Keratinocyte (primary cell): ENCODE measurements around the gene EIF3F. TPM values are rescaled to one million over a fixed set of nuclear protein-coding genes. Genes with fewer than 3 reads are reported as not detected.

Source experiments
- DNase-seq: peaks from one replicate; pipeline ENCODE4 v3.0.0-alpha.2; 2011; ENCODE audit warnings: low read depth, missing footprints, low spot score
- FAIRE-seq: peaks from 2 replicates; lab custom pipeline; 2011; peaks lifted over from hg19 to GRCh38; lab: Jason Lieb, UNC
- H2AFZ ChIP-seq: 2 replicates; pipeline ENCODE4 v1.6.0; 2012; ENCODE audit warnings: low read length, control low read depth, inconsistent platforms; ENCODE audit not compliant: control insufficient read depth
- H3K27ac ChIP-seq: 2 replicates; pipeline ENCODE4 v1.5.1; 2011; ENCODE audit warnings: low read length; ENCODE audit not compliant: control insufficient read depth, insufficient read depth
- H3K27me3 ChIP-seq: 3 replicates; pipeline ENCODE4 v1.6.0; 2011; ENCODE audit warnings: low read length; ENCODE audit not compliant: control insufficient read depth, insufficient read depth; ENCODE audit errors: extremely low read depth
- H3K36me3 ChIP-seq, 2 experiments: 2 replicates in 1 of 2; 3 replicates in 1 of 2; pipeline ENCODE4 v1.5.1; 2011; ENCODE audit warnings: low read length in 2 of 2, mild to moderate bottlenecking in 1 of 2; ENCODE audit not compliant: control insufficient read depth in 2 of 2, insufficient read depth in 2 of 2; ENCODE audit errors: extremely low read depth in 1 of 2
- H3K4me1 ChIP-seq: 3 replicates; pipeline ENCODE4 v1.5.1; 2011; ENCODE audit warnings: low read length; ENCODE audit not compliant: control insufficient read depth, insufficient read depth; ENCODE audit errors: extremely low read depth
- H3K4me2 ChIP-seq: 3 replicates; pipeline ENCODE4 v1.6.0; 2011; ENCODE audit warnings: low read depth, low read length; ENCODE audit not compliant: control insufficient read depth, insufficient read depth; ENCODE audit errors: extremely low read depth
- H3K4me3 ChIP-seq, 3 experiments: fragments of 200-600 bp in 1 of 3; sonication (generic) in 1 of 3; 2 replicates in 2 of 3; 3 replicates in 1 of 3; pipeline ENCODE4 v1.5.1; 2011 to 2016; ENCODE audit warnings: low read length in 3 of 3, mild to moderate bottlenecking in 3 of 3, control low read depth in 2 of 3, inconsistent platforms in 1 of 3, low read depth in 1 of 3, mixed read lengths in 1 of 3, mixed run types in 1 of 3, moderate library complexity in 1 of 3; ENCODE audit not compliant: control insufficient read depth in 2 of 3, insufficient read depth in 2 of 3; ENCODE audit errors: extremely low read depth in 1 of 3
- H3K79me2 ChIP-seq: 2 replicates; pipeline ENCODE4 v1.6.0; 2012; ENCODE audit warnings: low read length; ENCODE audit not compliant: control insufficient read depth, insufficient read depth
- H3K9ac ChIP-seq: 3 replicates; pipeline ENCODE4 v1.6.0; 2011; ENCODE audit warnings: low read length; ENCODE audit not compliant: control insufficient read depth, insufficient read depth; ENCODE audit errors: extremely low read depth
- H3K9me1 ChIP-seq: 3 replicates; pipeline ENCODE4 v1.6.0; 2011; ENCODE audit warnings: low read length; ENCODE audit not compliant: control insufficient read depth, insufficient read depth; ENCODE audit errors: extremely low read depth
- H3K9me3 ChIP-seq: 2 replicates; pipeline ENCODE4 v1.5.1; 2012; ENCODE audit warnings: low read depth, low read length; ENCODE audit not compliant: control insufficient read depth
- H4K20me1 ChIP-seq: 3 replicates; pipeline ENCODE4 v1.6.0; 2011; ENCODE audit warnings: low read length; ENCODE audit not compliant: control insufficient read depth, insufficient read depth; ENCODE audit errors: extremely low read depth
- EZH2 ChIP-seq: IDR thresholded peaks from one replicate; pipeline ENCODE4 v1.6.1; 2012; ENCODE audit warnings: inconsistent platforms, mild to moderate bottlenecking, low read length, moderate library complexity
- dilution Hi-C: fragments of 300-500 bp; cut with MboI; formaldehyde crosslinking; loops from one replicate; pipeline ENCODE4 v1.7.0; 2020; ENCODE audit warnings: low sequenced_read_pairs; ENCODE audit not compliant: extremely low pct_ligation_motif_present
- polyA plus RNA-seq, 5 experiments: library from polyadenylated mRNA; depleted of rRNA in 3 of 5; stranded (reverse) in 3 of 5; stranded (forward) in 1 of 5; unstranded in 1 of 5; fragments of >200 nt; gene quantifications; 1 replicate in 1 of 5; 2 replicates in 3 of 5; 3 replicates in 1 of 5; pipeline versions ENCODE4 v1.2.1 to v1.2.3, GENCODE V29; 2011 to 2012; ENCODE audit warnings: missing spikeins in 2 of 5, low read depth in 1 of 5, low replicate concordance in 1 of 5
- TF ChIP-seq, protein P1 (sequence below), 3 experiments: IDR thresholded peaks in 1 of 3; conservative IDR thresholded peaks in 1 of 3; optimal IDR thresholded peaks in 1 of 3; 2 replicates in 2 of 3; 3 replicates in 1 of 3; pipeline versions ENCODE3 to v1.5.1; 2011; ENCODE audit warnings: low read length in 3 of 3, mild to moderate bottlenecking in 3 of 3, moderate library complexity in 2 of 3, control low read depth in 1 of 3, inconsistent platforms in 1 of 3; ENCODE audit not compliant: insufficient read depth in 2 of 3; ENCODE audit errors: extremely low read depth in 1 of 3

Gene EIF3F
- polyA plus RNA-seq, 1 donor (not counting 4 experiments of a cell fraction or from before 2014, with no cell fraction given): 158 TPM

DNA sequence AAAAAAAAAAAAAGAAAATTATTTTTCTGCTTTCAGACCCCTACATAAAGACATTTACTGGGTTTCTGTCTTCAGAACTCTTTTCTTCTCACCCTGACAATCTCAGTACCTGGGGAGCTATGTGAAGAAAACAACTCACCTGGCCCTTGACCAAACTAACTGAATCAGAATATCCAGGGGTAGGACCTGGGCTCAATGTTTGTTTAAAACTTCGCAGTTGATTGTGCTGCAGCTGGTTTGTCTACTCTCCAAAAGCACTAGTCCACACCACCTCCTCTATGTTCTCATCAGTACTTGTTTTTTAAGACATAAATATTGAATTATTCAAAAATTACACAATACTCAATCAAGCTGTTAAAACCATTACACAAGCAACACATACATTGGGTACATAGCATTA is 34.8 kb downstream of the EIF3F start:
- no peaks in the 10 kb centered on the region for H3K9me3 ChIP-seq
- no peak overlapping the region for H3K4me3 ChIP-seq
- FAIRE-seq (no peak), DNase-seq (no peak)
- H3K36me3 ChIP-seq: no peaks in the 10 kb centered on the region
- no peaks in the 10 kb centered on the region for H3K79me2 ChIP-seq
- TF ChIP-seq EZH2: no peak
- TF ChIP-seq, protein P1, sequence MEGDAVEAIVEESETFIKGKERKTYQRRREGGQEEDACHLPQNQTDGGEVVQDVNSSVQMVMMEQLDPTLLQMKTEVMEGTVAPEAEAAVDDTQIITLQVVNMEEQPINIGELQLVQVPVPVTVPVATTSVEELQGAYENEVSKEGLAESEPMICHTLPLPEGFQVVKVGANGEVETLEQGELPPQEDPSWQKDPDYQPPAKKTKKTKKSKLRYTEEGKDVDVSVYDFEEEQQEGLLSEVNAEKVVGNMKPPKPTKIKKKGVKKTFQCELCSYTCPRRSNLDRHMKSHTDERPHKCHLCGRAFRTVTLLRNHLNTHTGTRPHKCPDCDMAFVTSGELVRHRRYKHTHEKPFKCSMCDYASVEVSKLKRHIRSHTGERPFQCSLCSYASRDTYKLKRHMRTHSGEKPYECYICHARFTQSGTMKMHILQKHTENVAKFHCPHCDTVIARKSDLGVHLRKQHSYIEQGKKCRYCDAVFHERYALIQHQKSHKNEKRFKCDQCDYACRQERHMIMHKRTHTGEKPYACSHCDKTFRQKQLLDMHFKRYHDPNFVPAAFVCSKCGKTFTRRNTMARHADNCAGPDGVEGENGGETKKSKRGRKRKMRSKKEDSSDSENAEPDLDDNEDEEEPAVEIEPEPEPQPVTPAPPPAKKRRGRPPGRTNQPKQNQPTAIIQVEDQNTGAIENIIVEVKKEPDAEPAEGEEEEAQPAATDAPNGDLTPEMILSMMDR (optimal IDR thresholded peaks at IDR 0.05 in 1 of 3, IDR thresholded peaks at IDR 0.05 in 1 of 3, conservative IDR thresholded peaks at IDR 0.05 in 1 of 3; ENCODE audit: extremely low read depth in 1 of 3, insufficient read depth in 2 of 3, low read length in 3 of 3): no peak
- H3K27ac ChIP-seq: no peak overlapping the region
- H4K20me1 ChIP-seq: no peaks in the 10 kb centered on the region
- H3K4me2 ChIP-seq: no peak overlapping the region
- H3K27me3 ChIP-seq: peaks cover 36% of the 10 kb centered on the region
- dilution Hi-C loops: no loop called here
- no peak overlapping the region for H3K9ac ChIP-seq
- H3K9me1 ChIP-seq: no peaks in the 10 kb centered on the region
- peaks cover 2% of the 10 kb centered on the region for H3K4me1 ChIP-seq
- no peak overlapping the region for H2AFZ ChIP-seq

DNA sequence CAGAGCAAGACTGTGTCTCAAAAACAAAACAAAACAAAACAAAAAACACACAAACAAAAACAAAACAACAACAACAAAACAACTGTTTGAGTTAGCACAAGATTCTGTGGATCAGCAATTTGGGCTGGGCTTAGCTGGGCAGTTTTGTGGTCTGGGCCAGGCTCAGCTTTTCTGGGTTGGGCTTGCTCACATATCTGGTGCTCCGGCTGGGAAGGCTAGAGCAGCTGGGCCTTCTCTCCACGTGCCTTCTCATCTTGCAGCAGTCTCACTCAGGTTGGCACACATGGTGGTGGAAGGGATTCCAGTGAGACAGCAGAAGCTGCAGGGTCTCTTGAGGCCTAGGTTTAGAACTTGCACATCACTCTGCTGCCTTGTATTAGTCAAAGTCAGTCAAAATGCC is 35.7 kb downstream of the EIF3F start:
- no peak overlapping the region for H3K9ac ChIP-seq
- FAIRE-seq (no peak), DNase-seq (no peak)
- no peak overlapping the region for H2AFZ ChIP-seq
- H3K79me2 ChIP-seq: no peaks in the 10 kb centered on the region
- H4K20me1 ChIP-seq: no peaks in the 10 kb centered on the region
- dilution Hi-C loops: no loop called here
- H3K4me2 ChIP-seq: no peak overlapping the region
- H3K9me3 ChIP-seq: no peaks in the 10 kb centered on the region
- no peaks in the 10 kb centered on the region for H3K36me3 ChIP-seq
- H3K27ac ChIP-seq: no peak overlapping the region
- TF ChIP-seq, protein P1 (optimal IDR thresholded peaks at IDR 0.05 in 1 of 3, IDR thresholded peaks at IDR 0.05 in 1 of 3, conservative IDR thresholded peaks at IDR 0.05 in 1 of 3; ENCODE audit: extremely low read depth in 1 of 3, insufficient read depth in 2 of 3, low read length in 3 of 3): no peak
- TF ChIP-seq EZH2: no peak
- no peaks in the 10 kb centered on the region for H3K9me1 ChIP-seq
- peaks cover 2% of the 10 kb centered on the region for H3K4me1 ChIP-seq
- H3K4me3 ChIP-seq: no peak overlapping the region
- peaks cover 28% of the 10 kb centered on the region for H3K27me3 ChIP-seq
